HG03575 (cell line): Measurements from ENCODE around the gene TPPP.

Source experiments
- ATAC-seq: cut with Tn5 transposase; IDR thresholded peaks from one replicate; pipeline ENCODE4 v1.9.1; 2021; ENCODE audit not compliant: unreplicated experiment, insufficient number of reproducible peaks, low FRiP score; ENCODE audit errors: extremely low read depth

TPPP gene

DNA sequence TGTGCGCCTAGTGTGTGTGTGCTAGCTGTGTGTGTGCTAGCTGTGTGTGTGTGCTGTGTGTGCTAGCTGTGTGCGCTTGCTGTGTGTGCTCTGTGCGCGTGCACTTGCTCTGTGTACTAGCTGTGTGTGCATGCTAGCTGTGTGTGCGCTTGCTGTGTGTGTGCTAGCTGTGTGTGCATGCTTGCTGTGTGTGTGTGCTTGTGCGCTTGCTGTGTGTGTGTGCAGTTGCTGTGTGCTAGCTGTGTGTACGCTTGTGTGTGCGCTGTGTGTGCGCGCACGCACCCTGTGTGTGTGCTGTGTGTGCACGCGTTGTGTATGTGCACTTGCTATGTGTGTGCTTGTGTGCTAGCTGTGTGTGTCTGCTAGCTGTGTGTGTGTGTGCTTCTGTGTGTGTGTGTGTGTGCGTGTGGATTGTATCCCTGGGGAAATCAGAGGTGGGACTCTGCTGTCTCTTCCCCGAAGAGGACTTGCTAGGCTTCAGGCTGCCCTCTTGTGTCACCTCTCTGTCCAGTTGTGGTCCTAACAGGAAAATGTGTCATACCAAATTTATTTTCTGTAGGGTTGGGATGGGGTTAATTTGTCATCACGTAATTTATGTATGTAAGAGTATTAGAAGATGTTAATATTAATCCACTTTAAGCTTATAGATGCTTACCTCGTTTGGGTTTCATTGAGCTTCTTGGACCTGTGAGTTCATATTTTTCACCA is 38.9 kb downstream of the TPPP start:
- ATAC-seq: no peak

GRCh38 chr5:652773-653350 is 40.3 kb downstream of the TPPP start:
- no peak for ATAC-seq

GRCh38 chr5:652023-652515 is 41.1 kb downstream of the TPPP start:
- ATAC-seq: no peak

GRCh38 chr5:651296-652022 is 41.7 kb downstream of the TPPP start:
- no peak for ATAC-seq

DNA sequence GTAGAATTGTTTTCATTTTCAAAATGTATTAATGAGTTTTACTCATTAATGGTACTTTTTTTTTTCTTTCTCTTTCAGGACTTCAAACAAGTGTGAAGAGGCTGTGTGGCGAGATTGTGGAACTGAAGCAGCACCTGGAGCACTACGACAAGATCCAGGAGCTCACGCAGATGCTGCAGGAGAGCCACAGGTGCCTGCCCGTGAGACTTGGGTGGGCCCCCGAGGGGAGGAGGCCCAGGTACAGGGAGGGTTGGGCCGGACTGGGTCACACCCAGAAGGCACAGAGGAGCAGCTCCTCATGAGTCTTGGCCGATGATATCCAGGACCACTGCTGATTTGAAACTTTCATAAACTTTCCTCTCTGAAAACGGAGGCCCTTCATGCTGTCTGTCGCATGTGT is 45.4 kb downstream of the TPPP start:
- ATAC-seq: no peak

DNA sequence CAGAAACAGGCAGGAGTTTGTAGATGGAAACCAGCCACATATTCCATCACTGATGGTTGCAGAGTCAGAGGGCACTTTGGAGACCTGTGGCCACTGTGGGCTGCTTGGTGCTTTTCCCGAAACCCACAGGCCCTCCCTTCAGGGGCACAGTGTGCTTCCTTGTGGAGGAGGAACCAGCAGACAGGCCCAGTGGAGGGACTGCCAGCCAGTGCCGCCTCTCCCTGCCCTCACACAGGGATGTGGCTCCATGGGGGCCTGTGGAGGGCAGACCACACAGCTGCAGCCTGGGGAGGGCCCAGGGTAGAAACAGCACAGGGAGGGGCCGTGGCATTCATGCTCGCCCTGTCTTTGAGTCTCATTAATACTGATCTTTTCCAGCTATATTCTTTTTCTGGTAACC is 45.8 kb downstream of the TPPP start:
- no peak for ATAC-seq

- no peak for ATAC-seq
Observed at GRCh38 chr5:646396-647201, 46.6 kb downstream of the TPPP start.

GRCh38 chr5:645421-645820 is 47.7 kb downstream of the TPPP start:
- no peak for ATAC-seq

DNA sequence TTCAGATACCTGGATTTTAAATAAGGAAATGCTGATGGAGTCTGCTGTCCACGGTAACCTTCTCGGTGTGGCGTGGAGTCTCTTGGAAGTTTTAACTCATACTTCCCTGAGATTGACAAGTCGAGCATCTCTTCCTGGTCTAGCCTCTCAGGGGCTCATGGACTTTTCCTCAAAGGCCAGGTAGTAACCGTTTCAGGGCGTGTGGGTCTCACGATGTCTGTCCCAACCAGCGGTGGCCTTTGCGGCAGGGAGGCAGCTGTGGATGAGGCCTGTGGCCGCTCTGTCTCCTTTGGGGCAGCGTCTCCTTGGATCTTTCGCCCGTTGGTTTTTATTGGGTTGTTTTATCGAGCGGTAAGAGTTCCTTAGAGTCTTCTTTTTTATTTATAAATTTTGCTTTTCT is 48.2 kb downstream of the TPPP start:
- no peak for ATAC-seq

DNA sequence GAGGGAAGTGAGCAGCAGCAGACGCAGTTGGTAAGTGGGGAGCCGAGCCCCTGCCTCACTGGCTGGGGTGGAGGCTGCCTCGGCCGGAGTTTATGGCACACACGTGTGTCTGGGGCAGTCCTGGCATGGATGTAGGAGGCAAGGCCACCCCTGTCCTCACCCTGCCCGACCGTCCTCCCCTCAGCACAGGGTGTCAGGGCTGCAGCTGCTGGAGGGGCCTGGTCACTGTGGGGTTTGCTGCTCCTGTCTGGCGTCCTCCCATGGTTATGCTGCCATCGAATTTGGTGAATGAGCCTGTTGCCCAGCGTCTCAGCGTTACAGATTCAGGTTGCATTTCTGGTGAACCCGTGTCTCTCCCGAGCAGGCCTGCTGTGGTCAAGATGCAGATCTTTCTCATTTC is 48.6 kb downstream of the TPPP start:
- no peak for ATAC-seq

DNA sequence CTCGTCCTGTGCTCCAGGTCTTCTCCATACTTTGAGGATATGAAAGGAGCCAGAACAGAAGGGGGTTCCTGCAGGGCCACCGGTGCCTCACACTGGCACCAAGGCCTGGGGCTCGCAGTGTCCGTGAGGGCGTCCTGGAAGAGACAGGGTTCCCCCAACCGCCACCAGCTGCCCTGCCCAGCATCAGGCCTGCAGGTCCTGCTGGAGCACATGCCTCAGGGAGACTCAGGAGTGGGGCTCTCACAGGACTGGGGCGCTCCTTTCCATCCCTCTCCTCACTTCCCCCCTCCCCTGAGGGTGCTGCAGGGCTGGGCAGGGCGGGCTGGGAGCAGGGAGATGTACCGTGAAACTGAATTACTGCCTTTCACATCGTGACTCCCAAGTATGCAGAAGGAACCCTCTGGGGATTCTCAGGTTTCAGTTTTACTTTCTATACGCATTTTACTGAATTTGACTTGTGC is 49.3 kb downstream of the TPPP start:
- ATAC-seq: no peak

DNA sequence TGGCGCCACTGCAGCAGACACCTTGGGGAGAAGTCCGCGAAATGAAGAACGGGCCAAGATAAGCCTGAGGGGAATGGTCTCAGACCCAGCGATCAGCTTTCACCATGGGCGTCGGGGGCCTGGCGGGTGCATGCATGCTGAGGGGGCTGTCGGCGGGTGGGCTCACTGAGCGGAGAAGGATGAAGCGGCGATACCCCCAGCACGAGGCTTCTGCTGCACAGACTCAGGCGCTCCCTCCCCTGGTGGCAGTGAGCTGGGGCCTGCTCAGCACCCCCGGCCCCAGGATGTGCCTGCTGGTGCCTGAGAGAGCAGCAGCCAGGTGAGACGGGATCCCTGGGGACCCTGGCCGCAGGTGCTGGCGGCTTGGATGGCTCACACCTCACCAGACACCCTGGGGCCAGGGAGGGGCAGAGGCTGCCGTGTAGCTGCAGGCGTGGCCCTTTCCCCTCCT is 49.8 kb downstream of the TPPP start:
- ATAC-seq: no peak

- ATAC-seq: no peak
Observed at GRCh38 chr5:642481-642880, 50.7 kb downstream of the TPPP start.

- ATAC-seq: no peak
Observed at GRCh38 chr5:641331-641765, 51.8 kb downstream of the TPPP start.

DNA sequence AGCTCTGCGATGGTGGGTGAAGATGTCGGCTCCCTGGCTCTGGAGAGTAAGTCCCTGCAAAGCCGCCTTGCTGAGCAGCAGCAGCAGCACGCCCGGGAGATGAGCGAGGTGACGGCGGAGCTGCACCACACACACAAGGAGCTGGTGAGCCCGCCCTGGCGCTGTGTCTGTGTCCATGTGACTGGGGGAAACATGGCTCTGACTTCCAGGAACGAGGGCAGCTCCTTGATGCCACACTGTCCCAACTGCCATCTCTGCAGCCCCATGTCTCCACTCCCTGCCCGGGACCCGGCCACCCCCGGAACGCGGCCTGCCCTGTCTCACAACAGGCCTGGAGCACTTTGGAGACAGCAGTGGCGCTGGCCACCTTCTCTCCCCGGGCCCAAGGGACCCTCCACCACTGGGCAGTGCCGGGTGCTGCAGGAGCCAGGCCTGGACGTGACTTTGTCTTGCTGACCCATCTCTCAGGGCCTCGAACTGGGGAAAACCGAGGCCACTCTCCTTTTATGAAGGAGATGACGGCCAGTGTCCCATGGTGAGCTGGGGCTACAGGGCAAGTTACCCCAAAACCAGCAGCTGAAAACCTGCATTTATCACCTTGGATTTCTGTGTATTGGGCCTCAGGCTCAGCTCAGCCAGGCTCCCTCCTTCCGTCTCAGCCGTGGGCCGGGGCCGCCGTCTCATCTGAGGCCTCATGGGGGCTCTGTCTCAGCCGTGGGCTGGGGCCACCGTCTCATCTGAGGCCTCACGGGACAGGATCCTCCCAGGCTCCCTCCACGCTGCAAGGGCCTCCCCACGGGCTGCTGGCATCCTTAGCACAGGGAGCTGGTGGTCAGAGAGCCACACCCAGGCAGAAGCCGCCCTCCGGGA is 52.5 kb downstream of the TPPP start:
- ATAC-seq: no peak

DNA sequence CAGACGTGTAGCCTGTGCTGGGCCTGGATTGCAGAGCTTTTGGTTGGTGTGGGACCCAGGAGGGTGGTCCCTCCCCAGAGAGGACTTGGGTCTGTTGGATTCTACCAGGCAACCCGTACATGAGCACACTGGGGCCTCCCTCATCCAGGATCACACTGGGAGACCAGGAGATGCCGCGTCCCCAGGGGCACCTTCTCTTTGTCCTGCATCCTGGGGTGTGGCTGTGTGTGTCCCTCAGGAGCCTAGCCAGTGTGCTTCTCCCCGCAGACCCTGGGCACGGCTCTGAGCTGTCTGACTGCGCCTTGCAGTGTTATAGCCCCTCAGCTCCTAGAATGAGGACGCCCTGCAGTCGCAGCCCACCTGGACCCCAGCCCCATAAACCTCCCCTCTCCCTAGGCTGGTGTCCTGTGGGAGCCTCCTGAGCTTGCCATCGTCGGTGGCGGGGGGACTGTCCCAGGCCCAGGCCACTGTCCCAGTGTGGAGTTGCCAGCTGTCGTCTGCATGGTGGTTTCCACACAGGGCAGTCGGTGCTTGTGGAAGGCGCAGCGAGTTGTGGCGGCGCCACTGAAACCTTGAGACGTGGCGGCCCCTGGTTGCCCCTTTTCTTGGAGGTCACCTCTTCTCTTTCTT is 53.5 kb downstream of the TPPP start:
- no peak for ATAC-seq

DNA sequence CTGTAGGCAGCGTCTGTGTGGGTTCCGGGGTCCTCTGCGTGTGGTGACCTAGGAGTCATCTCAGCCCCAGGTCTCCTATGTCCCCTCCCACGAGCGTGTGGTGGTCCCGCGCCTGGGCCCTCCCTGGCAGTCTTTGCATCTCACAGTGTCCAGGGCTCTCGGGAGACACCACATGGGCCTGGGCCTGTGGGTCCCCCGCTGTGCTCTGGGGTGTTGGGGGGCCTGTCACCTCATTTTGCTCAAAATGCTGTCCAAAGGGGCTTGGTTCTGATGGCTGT is 54.0 kb downstream of the TPPP start:
- no peak for ATAC-seq
